Stomach (tissue), 9 donors: ENCODE data around the gene FCGBP. TPM values are rescaled to one million over a fixed set of nuclear protein-coding genes. Genes with fewer than 3 reads are reported as not detected.

Source experiments
- DNase-seq, 2 donors: peaks; one replicate each; pipeline versions ENCODE4 v3.0.0 to v3.0.0-alpha.2; 2013 to 2019
- H3K27ac ChIP-seq, 5 donors: fragments of 200-600 bp in 4 of 5; sonication (generic) in 4 of 5; one replicate each; pipeline ENCODE4 v1.5.1; 2013 to 2019; ENCODE audit warnings: mild to moderate bottlenecking in 1 of 5, moderate library complexity in 1 of 5
- H3K27me3 ChIP-seq, 3 donors: fragments of 200-600 bp; sonication (generic); one replicate each; pipeline ENCODE4 v1.5.1; 2017 to 2019; ENCODE audit warnings: mixed run types in 1 of 3
- H3K36me3 ChIP-seq, 4 donors: fragments of 200-600 bp; sonication (generic); 1 replicate in 3 of 4; 2 replicates in 1 of 4; pipeline ENCODE4 v1.5.1; 2016 to 2019
- H3K4me1 ChIP-seq, 4 donors: fragments of 200-600 bp; sonication (generic); one replicate each; pipeline ENCODE4 v1.5.1; 2016 to 2019
- H3K4me3 ChIP-seq, 4 donors: fragments of 200-600 bp; sonication (generic) in 3 of 4; one replicate each; pipeline ENCODE4 v1.5.1; 2016 to 2019; ENCODE audit warnings: mild to moderate bottlenecking in 1 of 4
- H3K9me3 ChIP-seq, 4 donors: fragments of 200-600 bp; sonication (generic); one replicate each; pipeline ENCODE4 v1.5.1; 2016 to 2019
- EP300 ChIP-seq: sonication (generic); formaldehyde crosslinking; IDR thresholded peaks from one replicate; pipeline ENCODE4 v1.6.1; 2017; ENCODE audit warnings: antibody characterized with exemption
- POLR2A ChIP-seq, 4 donors: fragments of 450-650 bp; IDR thresholded peaks; one replicate each; pipeline ENCODE4 v1.6.1; 2016; ENCODE audit warnings: antibody characterized with exemption in 4 of 4, control low read depth in 2 of 4, mild to moderate bottlenecking in 1 of 4, moderate library complexity in 1 of 4
- POLR2AphosphoS5 ChIP-seq, 3 donors: sonication (generic); formaldehyde crosslinking; IDR thresholded peaks; one replicate each; pipeline ENCODE4 v1.6.1; 2016; ENCODE audit warnings: antibody characterized with exemption in 3 of 3
- WGBS, 5 donors: extraction: QIAGEN DNeasy Blood & Tissue Kit in 3 of 5; methylation state at CpG; one replicate each; pipeline versions ENCODE4 v1.1.5 to v1.1.7; 2013 to 2018; 5-methylcytosine and 5-hydroxymethylcytosine counted together
- intact Hi-C: fragments of 100-400 bp; cut with DNase I; formaldehyde crosslinking; loops from one replicate; pipeline ENCODE4 v1.15.1; 2023; ENCODE audit warnings: low total_unique reads
- polyA plus RNA-seq, 3 donors: library from polyadenylated mRNA; stranded (reverse); fragments of 200-250 nt; gene quantifications; one replicate each; pipeline ENCODE4 v1.2.3, GENCODE V29; 2013
- total RNA-seq, 5 donors: library from RNA; depleted of rRNA; stranded (reverse); fragments of >200 nt; gene quantifications; one replicate each; pipeline versions ENCODE4 v1.1.0 to v1.2.3, GENCODE V29; 2014 to 2016
- TF ChIP-seq, protein P1 (sequence below), 7 experiments: fragments of 450-650 bp in 4 of 7; fragments of 200-600 bp in 3 of 7; sonication (generic) in 3 of 7; IDR thresholded peaks; one replicate each; pipeline ENCODE4 v1.5.1; 2016 to 2019; ENCODE audit warnings: antibody characterized with exemption in 7 of 7, control low read depth in 2 of 7, mild to moderate bottlenecking in 1 of 7
- donor health status: healthy with polysubstance abuse.
- donor health status: Bipolar disorder and iron deficiency.
- donor health status: healthy.

FCGBP gene
- total and polyA plus RNA-seq, 8 donors, result 6.5 to 7,510 (median 204) TPM

DNA sequence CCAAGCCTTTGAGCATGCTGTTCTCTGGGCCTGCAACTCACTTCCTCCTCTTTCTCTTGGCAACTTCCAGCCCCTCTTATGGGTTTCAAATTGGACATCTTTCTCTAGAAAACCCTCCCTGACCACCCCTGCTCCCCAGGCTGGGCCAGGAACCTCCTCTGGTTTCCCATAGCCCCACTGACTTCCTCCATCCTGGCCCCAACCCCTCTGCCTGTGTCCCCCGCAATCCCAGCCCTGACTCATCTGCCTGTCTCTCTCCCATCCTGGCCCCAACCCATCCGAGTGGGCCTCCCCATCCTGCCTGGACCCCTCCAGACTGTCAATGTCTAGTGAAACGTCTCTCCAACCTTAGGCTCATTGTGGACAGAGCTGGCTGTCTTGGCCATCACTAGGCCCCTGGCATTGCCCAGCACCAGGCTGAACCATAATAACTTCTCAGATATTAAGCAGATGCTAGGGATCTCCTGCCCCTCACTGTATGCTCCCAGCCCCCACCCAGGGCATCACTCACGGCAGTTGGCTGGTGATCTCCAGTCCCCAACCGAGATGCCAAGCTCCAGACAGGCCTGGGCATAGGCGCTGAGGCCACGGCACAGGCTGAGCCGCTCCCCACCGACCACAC lies 16.8 kb downstream of the FCGBP start:
- H3K4me1 ChIP-seq, result no peaks in the 10 kb centered on the region
- WGBS, 5 donors, result 86 to 93% (median 89%) methylated on average over 4 to 9 of the region's 9 CpGs
- peaks cover 0 to 7% (median 0%) of the 10 kb centered on the region in 4 donors for H3K9me3 ChIP-seq
- no peak overlapping the region for H3K27ac ChIP-seq
- TF ChIP-seq POLR2AphosphoS5 (IDR thresholded peaks at IDR 0.05) (no peak), EP300 (no peak), POLR2A (IDR thresholded peaks at IDR 0.05) (no peak)
- TF ChIP-seq, protein P1, sequence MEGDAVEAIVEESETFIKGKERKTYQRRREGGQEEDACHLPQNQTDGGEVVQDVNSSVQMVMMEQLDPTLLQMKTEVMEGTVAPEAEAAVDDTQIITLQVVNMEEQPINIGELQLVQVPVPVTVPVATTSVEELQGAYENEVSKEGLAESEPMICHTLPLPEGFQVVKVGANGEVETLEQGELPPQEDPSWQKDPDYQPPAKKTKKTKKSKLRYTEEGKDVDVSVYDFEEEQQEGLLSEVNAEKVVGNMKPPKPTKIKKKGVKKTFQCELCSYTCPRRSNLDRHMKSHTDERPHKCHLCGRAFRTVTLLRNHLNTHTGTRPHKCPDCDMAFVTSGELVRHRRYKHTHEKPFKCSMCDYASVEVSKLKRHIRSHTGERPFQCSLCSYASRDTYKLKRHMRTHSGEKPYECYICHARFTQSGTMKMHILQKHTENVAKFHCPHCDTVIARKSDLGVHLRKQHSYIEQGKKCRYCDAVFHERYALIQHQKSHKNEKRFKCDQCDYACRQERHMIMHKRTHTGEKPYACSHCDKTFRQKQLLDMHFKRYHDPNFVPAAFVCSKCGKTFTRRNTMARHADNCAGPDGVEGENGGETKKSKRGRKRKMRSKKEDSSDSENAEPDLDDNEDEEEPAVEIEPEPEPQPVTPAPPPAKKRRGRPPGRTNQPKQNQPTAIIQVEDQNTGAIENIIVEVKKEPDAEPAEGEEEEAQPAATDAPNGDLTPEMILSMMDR (IDR thresholded peaks at IDR 0.05), result no peak
- intact Hi-C loops, result no loop called here
- DNase-seq, result peak in 1 of 2 donors; percentile 13
- H3K36me3 ChIP-seq, result peaks cover 0 to 31% (median 11%) of the 10 kb centered on the region in 4 donors
- no peak overlapping the region for H3K4me3 ChIP-seq
- H3K27me3 ChIP-seq, result peaks cover 0 to 30% (median 0%) of the 10 kb centered on the region in 3 donors

DNA sequence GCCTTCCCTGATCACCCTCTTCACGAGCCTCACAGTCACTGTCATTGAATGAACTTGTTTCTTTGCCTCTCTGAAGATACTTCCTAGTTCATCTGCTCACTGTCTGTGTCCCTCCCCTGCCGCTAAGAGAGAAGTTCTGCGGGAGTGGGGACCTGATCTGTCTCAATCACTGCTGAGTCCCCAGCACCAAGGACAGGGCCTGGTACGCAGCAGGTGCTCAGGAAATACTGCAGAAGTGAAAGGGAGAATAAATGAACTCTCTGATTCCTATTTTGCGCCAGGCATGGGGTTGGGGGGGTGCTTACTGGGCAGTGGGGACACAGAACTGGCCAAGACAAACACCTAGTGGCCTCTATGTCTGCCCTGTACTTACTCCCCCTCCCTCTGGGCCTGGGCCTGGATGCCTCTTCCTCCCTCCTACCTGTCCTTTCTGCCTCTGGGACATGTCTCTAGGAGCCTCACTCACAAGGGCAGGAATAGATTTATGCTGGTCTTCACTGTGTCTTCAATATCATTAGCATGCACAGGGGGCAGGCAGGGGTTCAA lies 17.5 kb downstream of the FCGBP start:
- Histone ChIP-seq H3K27me3 (peaks cover 0 to 30% (median 0%) of the 10 kb centered on the region in 3 donors), H3K9me3 (peaks cover 0 to 7% (median 0%) of the 10 kb centered on the region in 4 donors), H3K36me3 (peaks cover 0 to 31% (median 11%) of the 10 kb centered on the region in 4 donors), H3K4me1 (no peaks in the 10 kb centered on the region), H3K4me3 (no peak overlapping the region), H3K27ac (no peak overlapping the region)
- TF ChIP-seq, protein P1 (IDR thresholded peaks at IDR 0.05), result no peak
- TF ChIP-seq POLR2AphosphoS5 (IDR thresholded peaks at IDR 0.05), result no peak
- no peak for TF ChIP-seq EP300
- no peak for TF ChIP-seq POLR2A (IDR thresholded peaks at IDR 0.05)
- intact Hi-C loops, result no loop called here
- 73 to 82% (median 78%) methylated on average over 5 of the region's 5 CpGs for WGBS, 5 donors
- DNase-seq, result no peak

DNA sequence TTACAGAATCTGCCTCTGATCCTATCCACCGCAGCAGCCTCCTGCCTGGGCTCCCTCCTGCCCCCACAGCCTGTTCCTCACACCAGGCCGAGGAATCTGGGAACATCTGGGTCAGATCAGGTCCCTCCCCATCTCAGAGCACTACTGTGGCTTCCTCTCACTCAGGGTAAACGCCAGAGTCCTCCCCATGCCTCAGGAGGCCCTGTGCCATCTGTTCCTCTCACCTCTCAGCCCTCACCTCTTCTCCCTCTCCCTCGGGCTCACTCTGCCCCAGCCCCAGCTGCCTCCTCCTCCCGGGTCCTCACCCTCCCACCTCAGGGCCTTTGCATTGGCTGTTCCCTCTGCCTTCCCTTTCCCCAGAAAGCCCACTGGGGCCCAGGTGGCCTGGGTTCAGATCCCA lies 18.2 kb downstream of the FCGBP start:
- Histone ChIP-seq H3K36me3 (peaks cover 0 to 31% (median 11%) of the 10 kb centered on the region in 4 donors), H3K27me3 (peaks cover 0 to 30% (median 0%) of the 10 kb centered on the region in 3 donors), H3K4me1 (no peaks in the 10 kb centered on the region), H3K27ac (no peak overlapping the region), H3K9me3 (peaks cover 0 to 7% (median 0%) of the 10 kb centered on the region in 4 donors), H3K4me3 (no peak overlapping the region)
- 55 to 80% (median 73%) methylated on average over 5 of the region's 5 CpGs for WGBS, 5 donors
- no peak for DNase-seq
- TF ChIP-seq, protein P1 (IDR thresholded peaks at IDR 0.05), result no peak
- no peak for TF ChIP-seq POLR2AphosphoS5 (IDR thresholded peaks at IDR 0.05)
- no peak for TF ChIP-seq POLR2A (IDR thresholded peaks at IDR 0.05)
- TF ChIP-seq EP300, result no peak
- intact Hi-C loops, result no loop called here

DNA sequence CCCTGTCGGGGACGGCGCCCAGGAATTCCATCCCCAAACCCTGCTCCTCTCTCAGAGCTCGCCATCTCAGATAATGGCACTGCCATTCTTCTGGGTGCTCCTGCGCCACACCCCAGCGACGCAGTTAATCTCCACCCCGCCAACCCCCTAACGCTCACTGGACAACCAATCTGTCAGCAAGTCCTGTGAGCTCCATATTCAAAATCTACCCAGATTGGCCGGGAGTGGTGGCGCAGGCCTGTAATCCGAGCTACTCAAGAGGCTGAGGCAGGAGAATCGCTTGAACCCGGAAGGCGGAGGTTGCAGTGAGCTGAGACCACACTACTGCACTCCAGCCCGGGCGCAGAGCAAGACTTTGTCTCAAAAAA lies 18.6 kb downstream of the FCGBP start:
- H3K9me3 ChIP-seq, result peaks cover 0 to 7% (median 0%) of the 10 kb centered on the region in 4 donors
- peak in 1 of 2 donors; percentile 13 for DNase-seq
- TF ChIP-seq EP300 (no peak), POLR2AphosphoS5 (IDR thresholded peaks at IDR 0.05) (no peak), POLR2A (IDR thresholded peaks at IDR 0.05) (no peak)
- TF ChIP-seq, protein P1 (IDR thresholded peaks at IDR 0.05), result no peak
- intact Hi-C loops, result no loop called here
- H3K27ac ChIP-seq, result no peak overlapping the region
- peaks cover 0 to 30% (median 11%) of the 10 kb centered on the region in 4 donors for H3K36me3 ChIP-seq
- H3K4me1 ChIP-seq, result no peaks in the 10 kb centered on the region
- peaks cover 0 to 30% (median 0%) of the 10 kb centered on the region in 3 donors for H3K27me3 ChIP-seq
- no peak overlapping the region for H3K4me3 ChIP-seq
- WGBS, 5 donors, result 86 to 91% (median 90%) methylated on average over 14 to 17 of the region's 17 CpGs
